HepG2 (cell line): ENCODE data around the gene LHX1. TPM values are rescaled to one million over a fixed set of nuclear protein-coding genes. Genes with fewer than 3 reads are reported as not detected.

Experiments
- ARNTL ChIP-seq: sonication (generic); formaldehyde crosslinking; IDR thresholded peaks from 2 replicates; pipeline ENCODE4 v1.4.0; 2020; ENCODE audit warnings: mild to moderate bottlenecking, missing genetic modification reagents
- ATAD3A ChIP-seq: sonication (generic); formaldehyde crosslinking; IDR thresholded peaks from 2 replicates; pipeline ENCODE4 v1.4.0; 2020; ENCODE audit warnings: missing genetic modification reagents
- E2F5 ChIP-seq: sonication (generic); formaldehyde crosslinking; conservative IDR thresholded peaks from 2 replicates; pipeline ENCODE4 v1.4.0; 2020; ENCODE audit warnings: missing genetic modification reagents
- FLYWCH1 ChIP-seq: sonication (generic); formaldehyde crosslinking; IDR thresholded peaks from 2 replicates; pipeline ENCODE4 v1.8.1; 2023; ENCODE audit warnings: mild to moderate bottlenecking, missing genetic modification reagents
- FOSL1 ChIP-seq: sonication (generic); formaldehyde crosslinking; IDR thresholded peaks from 2 replicates; pipeline ENCODE4 v1.9.0; 2021; ENCODE audit warnings: missing genetic modification reagents, borderline replicate concordance
- IRF9 ChIP-seq: sonication (generic); formaldehyde crosslinking; IDR thresholded peaks from 2 replicates; pipeline ENCODE4 v1.8.0; 2022; ENCODE audit warnings: missing genetic modification reagents, mild to moderate bottlenecking, borderline replicate concordance
- KLF15 ChIP-seq: sonication (generic); formaldehyde crosslinking; IDR thresholded peaks from 2 replicates; pipeline ENCODE4 v1.8.1; 2023; ENCODE audit warnings: borderline replicate concordance, mild to moderate bottlenecking, inconsistent platforms, missing genetic modification reagents, mixed read lengths
- KMT2B ChIP-seq: IDR thresholded peaks from 2 replicates; pipeline ENCODE4 v1.6.1; 2016; ENCODE audit warnings: missing genetic modification reagents, missing compliant biosample characterization
- NR3C1 ChIP-seq: sonication (generic); formaldehyde crosslinking; IDR thresholded peaks from 2 replicates; pipeline ENCODE4 v1.4.0; 2020; ENCODE audit warnings: missing genetic modification reagents
- PATZ1 ChIP-seq: sonication (generic); formaldehyde crosslinking; IDR thresholded peaks from 2 replicates; pipeline ENCODE4 v1.4.0; 2020; ENCODE audit warnings: missing genetic modification reagents
- PITX1 ChIP-seq: sonication (generic); formaldehyde crosslinking; IDR thresholded peaks from 2 replicates; pipeline ENCODE4 v1.5.1; 2020; ENCODE audit warnings: mild to moderate bottlenecking, missing genetic modification reagents
- RFX3 ChIP-seq: IDR thresholded peaks from 2 replicates; pipeline ENCODE4 v1.6.1; 2016; ENCODE audit warnings: missing biosample characterization, missing genetic modification reagents
- SKI ChIP-seq: fragments of 450-650 bp; IDR thresholded peaks from one replicate; pipeline ENCODE4 v1.6.1; 2018; ENCODE audit warnings: mild to moderate bottlenecking; ENCODE audit not compliant: partially characterized antibody
- SMAD9 ChIP-seq: sonication (generic); formaldehyde crosslinking; IDR thresholded peaks from 2 replicates; pipeline ENCODE4 v1.5.1; 2020; ENCODE audit warnings: mild to moderate bottlenecking, missing genetic modification reagents
- SPEN ChIP-seq: sonication (generic); formaldehyde crosslinking; IDR thresholded peaks from 2 replicates; pipeline ENCODE4 v1.5.1; 2020; ENCODE audit warnings: low read depth, mild to moderate bottlenecking, missing genetic modification reagents
- ZBTB7B ChIP-seq: sonication (generic); formaldehyde crosslinking; IDR thresholded peaks from 2 replicates; pipeline ENCODE4 v1.4.0; 2020; ENCODE audit warnings: missing genetic modification reagents
- ZFP36L2 ChIP-seq: sonication (generic); formaldehyde crosslinking; IDR thresholded peaks from 2 replicates; pipeline ENCODE4 v1.4.0; 2020; ENCODE audit warnings: missing genetic modification reagents
- ZNF136 ChIP-seq: sonication (generic); formaldehyde crosslinking; IDR thresholded peaks from 2 replicates; pipeline ENCODE4 v1.8.1; 2022; ENCODE audit warnings: low read depth, mild to moderate bottlenecking, moderate library complexity, missing genetic modification reagents
- ZNF251 ChIP-seq: sonication (generic); formaldehyde crosslinking; IDR thresholded peaks from 2 replicates; pipeline ENCODE4 v1.9.0; 2021; ENCODE audit warnings: mild to moderate bottlenecking, missing genetic modification reagents
- ZNF253 ChIP-seq: sonication (generic); formaldehyde crosslinking; IDR thresholded peaks from 2 replicates; pipeline ENCODE4 v1.8.0; 2022; ENCODE audit warnings: mild to moderate bottlenecking, missing genetic modification reagents, borderline replicate concordance
- ZNF275 ChIP-seq: sonication (generic); formaldehyde crosslinking; IDR thresholded peaks from 2 replicates; pipeline ENCODE4 v1.8.0; 2022; ENCODE audit warnings: missing genetic modification reagents, mild to moderate bottlenecking, inconsistent platforms, borderline replicate concordance
- ZNF34 ChIP-seq: sonication (generic); formaldehyde crosslinking; IDR thresholded peaks from 2 replicates; pipeline ENCODE4 v1.4.0; 2020; ENCODE audit warnings: mild to moderate bottlenecking, missing genetic modification reagents, borderline replicate concordance
- ZNF496 ChIP-seq: sonication (generic); formaldehyde crosslinking; IDR thresholded peaks from 2 replicates; pipeline ENCODE4 v1.8.1; 2023; ENCODE audit warnings: mild to moderate bottlenecking, moderate library complexity, missing genetic modification reagents; ENCODE audit not compliant: insufficient replicate concordance
- ZNF703 ChIP-seq: sonication (generic); formaldehyde crosslinking; IDR thresholded peaks from 2 replicates; pipeline ENCODE4 v1.5.1; 2020; ENCODE audit warnings: missing genetic modification reagents, mild to moderate bottlenecking, moderate library complexity, borderline replicate concordance
- ZNF83 ChIP-seq: sonication (generic); formaldehyde crosslinking; IDR thresholded peaks from 2 replicates; pipeline ENCODE4 v1.4.0; 2020; ENCODE audit warnings: missing genetic modification reagents, mild to moderate bottlenecking, borderline replicate concordance
- ZSCAN29 ChIP-seq: sonication (generic); formaldehyde crosslinking; conservative IDR thresholded peaks from 2 replicates; pipeline ENCODE4 v1.4.0; 2020; ENCODE audit warnings: mild to moderate bottlenecking, missing genetic modification reagents
- polyA plus RNA-seq, 8 experiments: library from polyadenylated mRNA; depleted of rRNA in 3 of 8; stranded (reverse) in 7 of 8; unstranded in 1 of 8; fragments of >200 nt; fragmentation: Illumina TruSeq in 4 of 8; extraction: Trizol in 4 of 8; gene quantifications; 2 replicates each; pipeline versions ENCODE4 v1.2.1 to v1.2.3, GENCODE V29; 2011 to 2016; ENCODE audit warnings: low read depth in 4 of 8, missing spikeins in 1 of 8, mixed read lengths in 1 of 8; ENCODE audit not compliant: insufficient read depth in 1 of 8
- total RNA-seq, 5 experiments: library from RNA; depleted of rRNA; stranded (reverse); fragments of >200 nt; fragmentation: Illumina TruSeq; extraction: Trizol; gene quantifications; 2 replicates each; pipeline ENCODE4 v1.2.3, GENCODE V29; 2016; ENCODE audit warnings: low read depth in 1 of 5

The LHX1 gene
- total and polyA plus RNA-seq, 2 of the 13 experiments (the other 11 are each of a cell fraction or from before 2014, with no cell fraction given) = not detected

- TF ChIP-seq PATZ1 (CRISPR knock-in tag) = peak; percentile 46; the same call in 1 of the 2 replicates
- TF ChIP-seq ZNF251 = peak; percentile 91; the same call in 1 of the 2 replicates
- TF ChIP-seq ARNTL (CRISPR knock-in tag) = peak; percentile 93
- TF ChIP-seq PITX1 (CRISPR knock-in tag) = peak; percentile 95
- peak; percentile 99 for TF ChIP-seq SMAD9 (CRISPR knock-in tag)
- peak; percentile 78 for TF ChIP-seq ZNF703 (CRISPR knock-in tag)
- TF ChIP-seq ZSCAN29 (CRISPR knock-in tag) = peak; percentile 73; the same call in 1 of the 2 replicates
- peak; percentile 91 for TF ChIP-seq ZBTB7B (CRISPR knock-in tag)
- peak; percentile 94 for TF ChIP-seq E2F5
- TF ChIP-seq ZFP36L2 (CRISPR knock-in tag) = peak; percentile 52; the same call in 1 of the 2 replicates
- TF ChIP-seq NR3C1 (CRISPR knock-in tag) = no peak
- peak; percentile 97 for TF ChIP-seq ZNF275
- TF ChIP-seq KLF15 (CRISPR knock-in tag) = peak; percentile 96
- no peak; the same call in 1 of the 2 replicates for TF ChIP-seq ZNF34
- peak; percentile 46; the same call in 1 of the 2 replicates for TF ChIP-seq FOSL1 (CRISPR knock-in tag)
- TF ChIP-seq SPEN (CRISPR knock-in tag) = peak; percentile 98
- no peak for TF ChIP-seq ZNF496
- no peak for TF ChIP-seq RFX3 (CRISPR knock-in tag)
- peak; percentile 97 for TF ChIP-seq ZNF83 (CRISPR knock-in tag)
- peak; percentile 99 for TF ChIP-seq ZNF136 (CRISPR knock-in tag)
- peak; percentile 100 for TF ChIP-seq IRF9 (CRISPR knock-in tag)
- peak; percentile 98 for TF ChIP-seq ZNF253 (CRISPR knock-in tag)
- peak; percentile 7 for TF ChIP-seq SKI
- peak; percentile 90 for TF ChIP-seq KMT2B (CRISPR knock-in tag)
- TF ChIP-seq ATAD3A = no peak
- TF ChIP-seq FLYWCH1 (CRISPR knock-in tag) = peak; percentile 95; the same call in 1 of the 2 replicates
These were observed 11.6 kb downstream of the LHX1 start, which contains the start of gene AATF (continued) for GRCh38 chr17:36948717-36949460.
